ENCODE results near the gene LCN15.

The LCN15 gene

GRCh38 chr9:136776947-136777346, 12.6 kb upstream of the LCN15 start:
- peaks cover 13% of the 10 kb centered on the region for H3K9me3 ChIP-seq (ENCODE audit: severe bottlenecking)
- H3K4me3 ChIP-seq (ENCODE audit: low read depth, low read length), result no peak overlapping the region
- no peaks in the 10 kb centered on the region for H3K36me3 ChIP-seq
- no peaks in the 10 kb centered on the region for H3K27me3 ChIP-seq (ENCODE audit: insufficient read depth, low read depth, severe bottlenecking)
- TF ChIP-seq CTCF (IDR thresholded peaks at IDR 0.05; ENCODE audit: low read depth, low read length), result no peak
- H3K27ac ChIP-seq, result no peak overlapping the region
- no peak for DNase-seq

- Histone ChIP-seq H3K4me3 (ENCODE audit: low read depth, low read length) (no peak overlapping the region), H3K27ac (no peak overlapping the region), H3K27me3 (ENCODE audit: insufficient read depth, low read depth, severe bottlenecking) (no peaks in the 10 kb centered on the region), H3K36me3 (no peaks in the 10 kb centered on the region), H3K9me3 (ENCODE audit: severe bottlenecking) (peaks cover 13% of the 10 kb centered on the region)
- no peak for DNase-seq
- no peak for TF ChIP-seq CTCF (IDR thresholded peaks at IDR 0.05; ENCODE audit: low read depth, low read length)
Measured at GRCh38 chr9:136775191-136775590, 10.9 kb upstream of the LCN15 start.

- no peak for TF ChIP-seq CTCF (IDR thresholded peaks at IDR 0.05; ENCODE audit: low read depth, low read length)
- no peaks in the 10 kb centered on the region for H3K27me3 ChIP-seq (ENCODE audit: insufficient read depth, low read depth, severe bottlenecking)
- DNase-seq, result no peak
- peaks cover 13% of the 10 kb centered on the region for H3K9me3 ChIP-seq (ENCODE audit: severe bottlenecking)
- no peaks in the 10 kb centered on the region for H3K36me3 ChIP-seq
- no peak overlapping the region for H3K27ac ChIP-seq
- no peak overlapping the region for H3K4me3 ChIP-seq (ENCODE audit: low read depth, low read length)
Measured at GRCh38 chr9:136774416-136775045, 10.2 kb upstream of the LCN15 start.

- no peak overlapping the region for H3K27ac ChIP-seq
- no peak for TF ChIP-seq CTCF (IDR thresholded peaks at IDR 0.05; ENCODE audit: low read depth, low read length)
- H3K36me3 ChIP-seq, result no peaks in the 10 kb centered on the region
- DNase-seq, result peak; percentile 69
- H3K9me3 ChIP-seq (ENCODE audit: severe bottlenecking), result peaks cover 13% of the 10 kb centered on the region
- no peak overlapping the region for H3K4me3 ChIP-seq (ENCODE audit: low read depth, low read length)
- H3K27me3 ChIP-seq (ENCODE audit: insufficient read depth, low read depth, severe bottlenecking), result no peaks in the 10 kb centered on the region
Measured at GRCh38 chr9:136773386-136774044, 9.2 kb upstream of the LCN15 start.

- Histone ChIP-seq H3K4me3 (ENCODE audit: low read depth, low read length) (no peak overlapping the region), H3K36me3 (no peaks in the 10 kb centered on the region), H3K27ac (no peak overlapping the region), H3K9me3 (ENCODE audit: severe bottlenecking) (peaks cover 13% of the 10 kb centered on the region), H3K27me3 (ENCODE audit: insufficient read depth, low read depth, severe bottlenecking) (no peaks in the 10 kb centered on the region)
- DNase-seq, result no peak
- TF ChIP-seq CTCF (IDR thresholded peaks at IDR 0.05; ENCODE audit: low read depth, low read length), result no peak
Measured at GRCh38 chr9:136771907-136772415, 7.6 kb upstream of the LCN15 start.
